Activated naive CD4-positive, alpha-beta T cell treated with anti-CD3 and anti-CD28 coated beads for 36 hours (primary cell): Measurements from ENCODE around the gene PLD1. TPM values are rescaled to one million over a fixed set of nuclear protein-coding genes. Genes with fewer than 3 reads are reported as not detected.
A peak's percentile ranks its signal among the peaks of the same experiment; 100 is the strongest.

Source experiments
- CTCF ChIA-PET: fragments of 350-600 bp; sonication (Branson Sonifier 250); formaldehyde crosslinking; loops from one replicate; lab custom pipeline; 2021; ENCODE audit warnings: antibody characterized with exemption; lab: Charles Lee
- DNase-seq: peaks from one replicate; pipeline ENCODE4 v3.0.0-alpha.2; 2020
- H3K27ac Mint-ChIP-seq: one replicate; pipeline ENCODE4 v1.8.0; 2021; ENCODE audit warnings: mild to moderate bottlenecking, mixed read lengths
- H3K27me3 Mint-ChIP-seq: one replicate; pipeline ENCODE4 v1.8.0; 2021; ENCODE audit warnings: low read depth, mixed read lengths
- H3K36me3 Mint-ChIP-seq: one replicate; pipeline ENCODE4 v1.8.0; 2021; ENCODE audit warnings: low read depth, mixed read lengths
- H3K4me1 Mint-ChIP-seq: one replicate; pipeline ENCODE4 v1.8.0; 2021; ENCODE audit warnings: low read depth, mixed read lengths
- H3K4me3 Mint-ChIP-seq: one replicate; pipeline ENCODE4 v1.8.0; 2021; ENCODE audit warnings: mild to moderate bottlenecking, moderate library complexity, mixed read lengths
- H3K9me3 Mint-ChIP-seq: one replicate; pipeline ENCODE4 v1.8.0; 2021; ENCODE audit warnings: mixed read lengths
- intact Hi-C: fragments of 100-400 bp; cut with micrococcal nuclease; formaldehyde crosslinking; loops from one replicate; pipeline ENCODE4 v1.15.1; 2023
- total RNA-seq, 2 experiments: library from RNA; stranded (reverse); gene quantifications; one replicate each; pipeline ENCODE4 v1.2.3, GENCODE V29; 2021

The PLD1 gene
- total RNA-seq, 2 experiments from 2014 or later, result 0.25 TPM; not detected in 1

DNA sequence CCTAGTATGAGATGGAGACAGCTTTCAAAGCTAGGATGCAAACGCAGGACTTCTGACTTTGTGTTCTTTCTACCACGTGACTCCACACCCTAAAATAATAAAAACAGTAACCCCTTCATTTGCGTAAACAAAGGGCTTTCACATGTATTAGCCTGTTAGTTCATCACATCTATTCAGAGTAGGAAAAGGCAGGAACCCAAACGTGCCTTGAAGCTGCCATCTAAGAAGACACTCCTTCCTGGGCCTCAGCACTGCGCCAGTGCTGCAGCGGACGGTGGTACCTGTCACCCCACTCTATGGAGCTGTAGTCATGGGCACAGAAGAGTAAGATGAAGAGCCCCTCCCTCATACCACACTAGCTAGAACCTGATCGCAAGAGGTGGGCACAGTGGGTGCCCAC lies 34.3 kb downstream of the PLD1 start:
- no peak overlapping the region for H3K4me3 Mint-ChIP-seq
- H3K27me3 Mint-ChIP-seq, result peaks cover 10% of the 10 kb centered on the region
- no peak overlapping the region for H3K27ac Mint-ChIP-seq
- DNase-seq, result no peak
- CTCF ChIA-PET, result interaction anchor here (0.5 to 1.1 kb wide), 3 partner anchors 58 to 495 kb away, joined by 3 to 5 read pairs (median 4); no protein-coding TSS in a partner anchor
- no peaks in the 10 kb centered on the region for H3K36me3 Mint-ChIP-seq
- H3K4me1 Mint-ChIP-seq, result no peaks in the 10 kb centered on the region
- intact Hi-C loops, result no loop called here
- no peaks in the 10 kb centered on the region for H3K9me3 Mint-ChIP-seq

DNA sequence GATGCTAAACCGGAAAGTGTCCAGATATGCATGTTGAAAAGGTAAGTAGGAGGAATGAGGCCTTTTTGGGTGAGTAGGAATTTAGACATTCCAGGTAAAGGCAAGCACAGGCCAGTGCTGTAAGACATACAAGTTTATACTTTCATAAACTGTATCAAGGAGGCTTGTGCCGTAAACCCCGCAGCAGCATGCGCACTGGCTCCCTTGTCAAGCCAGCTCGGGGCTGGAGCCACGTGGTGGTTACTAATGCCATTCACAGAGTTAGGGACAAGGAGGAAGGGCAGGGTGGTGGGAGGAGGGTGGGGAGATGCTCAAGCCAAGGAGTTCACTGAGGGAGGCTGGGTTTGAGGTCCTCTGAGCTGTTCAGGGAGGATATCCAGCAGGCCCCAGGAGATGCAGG lies 35.8 kb downstream of the PLD1 start:
- Mint-ChIP-seq H3K4me3 (no peak overlapping the region), H3K27ac (no peak overlapping the region), H3K9me3 (no peaks in the 10 kb centered on the region), H3K36me3 (no peaks in the 10 kb centered on the region), H3K4me1 (no peaks in the 10 kb centered on the region), H3K27me3 (peaks cover 4% of the 10 kb centered on the region)
- intact Hi-C loops, result loop anchor here (5.0 kb wide), 3 partner anchors 58 to 1362 kb away; no protein-coding TSS in a partner anchor
- CTCF ChIA-PET, result interaction anchor here (0.7 to 1.5 kb wide), 4 partner anchors 10 to 609 kb away, joined by 3 to 4 read pairs (median 3); no protein-coding TSS in a partner anchor
- no peak for DNase-seq

DNA sequence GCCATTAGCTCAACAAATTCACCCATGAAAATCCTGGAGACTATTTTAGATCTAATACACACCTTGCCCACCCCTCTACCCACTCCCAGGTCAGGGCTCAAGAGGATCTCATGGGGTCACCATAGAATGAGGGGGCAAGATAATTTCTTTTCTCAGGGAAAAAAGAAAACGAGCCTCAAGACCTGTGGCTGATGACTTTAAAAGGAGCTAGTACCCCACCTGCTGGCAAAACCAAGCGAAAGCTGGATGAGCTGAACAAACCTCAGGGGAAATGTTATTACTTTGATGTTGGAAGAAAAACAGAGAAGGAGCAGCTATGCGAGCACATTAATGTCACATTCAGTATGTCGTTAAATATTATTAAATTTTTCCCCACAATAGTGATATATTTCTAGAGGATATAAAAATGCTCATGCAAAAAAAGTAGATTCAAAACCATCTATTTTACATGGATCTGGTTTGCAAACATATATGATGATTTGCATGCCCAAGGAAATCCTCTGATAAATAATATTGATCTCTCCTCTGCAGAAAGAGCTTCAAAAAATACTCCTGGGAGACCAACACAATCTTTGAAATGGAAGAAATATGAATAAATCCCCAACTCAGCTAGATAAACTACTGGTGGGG lies 37.7 kb downstream of the PLD1 start:
- H3K27me3 Mint-ChIP-seq, result peaks cover 4% of the 10 kb centered on the region
- no peaks in the 10 kb centered on the region for H3K36me3 Mint-ChIP-seq
- H3K27ac Mint-ChIP-seq, result no peak overlapping the region
- H3K9me3 Mint-ChIP-seq, result no peaks in the 10 kb centered on the region
- DNase-seq, result peak; percentile 76
- no peaks in the 10 kb centered on the region for H3K4me1 Mint-ChIP-seq
- no peak overlapping the region for H3K4me3 Mint-ChIP-seq
- CTCF ChIA-PET, result interaction anchor here (0.5 to 3.2 kb wide), 40 partner anchors 8 to 1128 kb away, joined by 3 to 28 read pairs (median 4); no protein-coding TSS in a partner anchor
- intact Hi-C loops, result loop anchor here (1.0 to 5.0 kb wide), 10 partner anchors 60 to 1360 kb away; no protein-coding TSS in a partner anchor

DNA sequence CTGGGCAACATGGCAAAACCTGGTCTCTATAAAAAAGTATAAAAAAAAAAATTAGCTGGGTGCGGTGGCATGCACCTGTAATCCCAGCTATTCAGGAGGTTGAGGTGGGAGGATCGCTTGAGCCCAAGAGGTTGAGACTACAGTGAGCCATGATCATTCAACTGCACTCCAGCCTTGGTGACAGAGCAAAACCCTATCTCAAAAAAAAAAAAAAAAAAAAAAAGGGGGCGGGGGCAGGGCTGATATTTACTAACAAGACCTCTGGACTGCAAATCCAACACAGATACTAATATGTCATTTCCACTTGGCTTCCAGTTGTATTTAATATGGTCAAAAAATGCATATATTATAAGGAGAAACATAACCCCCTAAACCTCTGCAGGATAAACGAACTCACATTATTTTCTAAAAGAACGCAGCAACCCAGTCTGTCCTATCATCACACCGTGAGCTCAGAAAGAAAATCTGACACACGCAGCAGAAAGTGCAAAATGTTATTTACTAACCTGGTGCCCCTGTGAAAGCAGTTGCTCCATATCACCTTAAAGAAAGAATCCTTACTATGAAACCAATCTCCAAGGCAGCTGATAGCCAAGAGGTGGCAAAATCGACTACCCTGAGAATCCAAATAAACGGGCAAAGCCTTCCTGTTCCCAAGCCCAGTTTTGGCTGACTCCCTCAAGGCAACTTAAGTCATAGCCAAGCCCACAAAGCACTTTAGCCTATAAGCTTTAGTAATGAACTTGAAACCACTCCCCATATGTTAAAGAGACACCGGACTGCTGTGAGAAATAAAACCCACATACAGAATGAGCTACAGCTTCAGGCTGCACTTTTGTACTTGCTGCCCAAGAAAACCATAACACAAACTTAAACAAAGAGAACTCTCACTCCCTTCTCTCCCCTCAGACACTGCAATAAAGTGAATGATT lies 39.3 kb downstream of the PLD1 start:
- Mint-ChIP-seq H3K27me3 (peaks cover 4% of the 10 kb centered on the region), H3K4me3 (no peak overlapping the region), H3K36me3 (no peaks in the 10 kb centered on the region), H3K9me3 (no peaks in the 10 kb centered on the region), H3K27ac (no peak overlapping the region), H3K4me1 (no peaks in the 10 kb centered on the region)
- CTCF ChIA-PET, result interaction anchor here (0.5 to 3.2 kb wide), 18 partner anchors 8 to 810 kb away, joined by 3 to 28 read pairs (median 10); no protein-coding TSS in a partner anchor
- intact Hi-C loops, result loop anchor here (5.0 kb wide), 3 partner anchors 61 to 1359 kb away; no protein-coding TSS in a partner anchor
- DNase-seq, result no peak

DNA sequence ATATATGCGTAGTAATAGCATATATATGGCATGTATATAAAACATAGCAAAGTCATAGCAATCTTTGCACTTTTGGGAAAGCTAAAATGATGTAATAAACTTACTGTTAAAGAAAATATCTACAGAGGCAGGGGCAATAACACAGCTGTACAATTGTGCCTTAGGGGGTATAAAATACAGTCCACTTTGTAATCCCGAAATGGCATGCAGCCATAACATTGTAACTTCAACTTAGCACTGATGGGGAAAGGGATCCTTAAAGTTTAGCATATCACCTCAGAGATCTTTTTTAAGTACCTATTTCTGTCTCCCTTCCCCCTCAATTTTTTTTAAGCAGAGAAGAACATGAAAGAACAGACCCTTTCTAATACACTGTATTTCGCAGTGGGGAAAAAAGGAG lies 40.8 kb downstream of the PLD1 start:
- no peaks in the 10 kb centered on the region for H3K36me3 Mint-ChIP-seq
- H3K27me3 Mint-ChIP-seq, result peaks cover 4% of the 10 kb centered on the region
- no peaks in the 10 kb centered on the region for H3K4me1 Mint-ChIP-seq
- H3K27ac Mint-ChIP-seq, result no peak overlapping the region
- CTCF ChIA-PET, result interaction anchor here (0.6 to 1.2 kb wide), 3 partner anchors 21 to 728 kb away, joined by 3 to 4 read pairs (median 3); no protein-coding TSS in a partner anchor
- H3K4me3 Mint-ChIP-seq, result no peak overlapping the region
- intact Hi-C loops, result no loop called here
- no peaks in the 10 kb centered on the region for H3K9me3 Mint-ChIP-seq
- no peak for DNase-seq

GRCh38 chr3:171768986-171769385 lies 41.3 kb downstream of the PLD1 start:
- no peak for DNase-seq
- CTCF ChIA-PET, result interaction anchor here (0.6 to 1.2 kb wide), 3 partner anchors 20 to 728 kb away, joined by 3 to 4 read pairs (median 3); no protein-coding TSS in a partner anchor
- H3K4me3 Mint-ChIP-seq, result no peak overlapping the region
- H3K27me3 Mint-ChIP-seq, result peaks cover 4% of the 10 kb centered on the region
- H3K4me1 Mint-ChIP-seq, result no peaks in the 10 kb centered on the region
- H3K27ac Mint-ChIP-seq, result no peak overlapping the region
- H3K36me3 Mint-ChIP-seq, result no peaks in the 10 kb centered on the region
- intact Hi-C loops, result no loop called here
- H3K9me3 Mint-ChIP-seq, result no peaks in the 10 kb centered on the region

DNA sequence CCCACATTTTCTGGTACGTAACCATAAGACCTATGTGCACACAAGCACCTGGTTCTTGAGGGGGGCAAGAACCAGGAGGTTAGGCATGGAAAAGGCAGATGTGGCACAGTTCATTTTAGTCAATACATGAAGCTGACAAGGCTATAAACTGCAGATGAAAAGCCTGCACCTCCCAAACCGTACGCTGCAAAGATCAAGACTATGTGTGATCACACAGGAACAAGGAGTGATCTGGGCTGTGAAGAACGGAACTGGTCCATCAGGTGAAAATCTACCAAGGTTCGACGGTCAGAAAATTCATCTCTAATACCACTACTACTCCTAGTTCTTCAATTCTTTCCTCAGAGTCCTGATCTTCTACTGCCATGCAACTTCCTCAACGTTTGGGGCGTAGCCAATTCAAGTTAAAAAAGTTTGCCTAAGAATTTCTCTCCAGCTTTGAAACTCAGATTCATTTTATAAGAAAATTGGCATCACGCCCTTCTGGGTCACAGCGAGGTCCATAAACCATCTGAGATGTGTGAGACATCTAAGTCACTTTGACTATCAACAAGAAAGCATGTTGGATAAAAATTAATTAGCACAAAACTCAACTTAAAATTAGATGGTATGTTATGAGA lies 41.9 kb downstream of the PLD1 start:
- CTCF ChIA-PET, result no interaction called here
- no peaks in the 10 kb centered on the region for H3K4me1 Mint-ChIP-seq

DNA sequence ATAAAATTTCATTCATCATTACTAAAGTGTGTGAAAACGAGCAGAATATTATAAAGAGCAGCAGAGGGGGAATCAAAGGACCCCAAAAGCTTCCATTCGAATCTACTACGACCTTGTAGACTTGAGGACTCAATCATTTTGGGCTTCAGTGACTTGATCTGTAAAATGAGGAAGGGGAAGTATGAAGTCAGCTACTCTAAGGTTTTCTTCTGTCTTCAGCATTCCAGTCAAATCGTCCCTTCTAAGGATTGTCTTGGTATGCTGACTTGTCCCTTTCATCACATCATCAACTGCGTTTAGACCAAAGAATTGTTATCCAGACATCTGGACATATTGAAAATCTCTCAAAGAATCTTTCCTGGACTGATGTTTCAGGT lies 44.8 kb downstream of the PLD1 start:
- CTCF ChIA-PET, result interaction anchor here (0.7 to 1.2 kb wide), 2 partner anchors 56 to 804 kb away, joined by 3 read pairs; no protein-coding TSS in a partner anchor
- Mint-ChIP-seq H3K9me3 (no peaks in the 10 kb centered on the region), H3K4me3 (no peak overlapping the region), H3K27me3 (peaks cover 4% of the 10 kb centered on the region), H3K36me3 (no peaks in the 10 kb centered on the region), H3K4me1 (no peaks in the 10 kb centered on the region), H3K27ac (no peak overlapping the region)
- intact Hi-C loops, result no loop called here
- no peak for DNase-seq

More for the DNA sequence above, 41.9 kb downstream of the PLD1 start:
- Mint-ChIP-seq H3K4me3 (no peak overlapping the region), H3K9me3 (no peaks in the 10 kb centered on the region), H3K36me3 (no peaks in the 10 kb centered on the region), H3K27ac (no peak overlapping the region), H3K27me3 (peaks cover 6% of the 10 kb centered on the region)
- DNase-seq, result no peak
- intact Hi-C loops, result no loop called here

- Mint-ChIP-seq H3K4me1 (no peaks in the 10 kb centered on the region), H3K4me3 (no peak overlapping the region)
These were observed 46.9 kb downstream of the PLD1 start for GRCh38 chr3:171763392-171763791.

DNA sequence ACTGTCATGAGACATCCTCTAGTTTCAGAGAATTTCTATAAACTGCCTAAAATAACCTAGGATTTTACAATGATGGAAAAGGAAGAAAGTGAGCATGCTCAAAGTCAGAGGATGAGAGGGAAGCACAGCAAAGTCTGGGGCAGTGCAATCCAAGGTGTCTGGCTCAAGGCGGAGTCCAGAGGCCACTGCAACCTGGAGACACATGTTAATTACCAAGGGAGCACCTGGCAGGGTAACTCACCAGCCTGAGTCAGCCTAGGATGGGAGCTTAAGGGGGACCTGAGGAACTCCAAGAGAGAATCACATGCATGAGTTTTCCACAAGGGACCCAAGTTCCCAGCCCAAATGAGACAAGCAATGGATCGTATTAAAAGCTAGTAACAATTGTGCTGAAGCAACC lies 49.8 kb downstream of the PLD1 start:
- no peak for DNase-seq
- intact Hi-C loops, result no loop called here
- CTCF ChIA-PET, result no interaction called here
- Mint-ChIP-seq H3K36me3 (no peaks in the 10 kb centered on the region), H3K9me3 (no peaks in the 10 kb centered on the region), H3K27ac (no peak overlapping the region), H3K4me1 (no peaks in the 10 kb centered on the region), H3K27me3 (peaks cover 8% of the 10 kb centered on the region), H3K4me3 (no peak overlapping the region)

More at GRCh38 chr3:171763392-171763791, 46.9 kb downstream of the PLD1 start:
- intact Hi-C loops, result no loop called here
- no peak for DNase-seq
- H3K36me3 Mint-ChIP-seq, result no peaks in the 10 kb centered on the region
- CTCF ChIA-PET, result interaction anchor here (0.7 to 1.9 kb wide), 3 partner anchors 8 to 640 kb away, joined by 3 to 10 read pairs (median 3); no protein-coding TSS in a partner anchor
- no peaks in the 10 kb centered on the region for H3K9me3 Mint-ChIP-seq
- H3K27me3 Mint-ChIP-seq, result peaks cover 5% of the 10 kb centered on the region
- H3K27ac Mint-ChIP-seq, result no peak overlapping the region

DNA sequence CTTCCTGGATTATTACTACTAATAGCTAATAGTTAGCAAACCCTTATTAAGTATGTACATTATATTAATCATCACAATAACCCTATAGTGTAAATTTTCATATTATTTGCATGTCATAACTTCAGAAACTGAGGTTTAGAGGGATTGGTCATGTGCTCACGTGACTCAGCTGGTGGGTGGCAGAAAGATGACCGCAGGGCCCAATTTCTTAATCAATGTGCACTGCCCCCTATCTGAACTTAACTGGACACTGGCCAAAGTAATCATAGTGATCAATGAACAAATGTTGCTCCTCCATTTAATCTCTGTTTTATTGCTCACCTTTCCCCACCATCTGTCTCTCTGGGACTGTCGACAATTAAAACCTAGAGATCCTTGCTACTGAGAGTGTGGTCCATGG lies 52.2 kb downstream of the PLD1 start:
- no peaks in the 10 kb centered on the region for H3K4me1 Mint-ChIP-seq
- CTCF ChIA-PET, result interaction anchor here (0.5 to 4.4 kb wide), 3 partner anchors 14 to 789 kb away, joined by 3 to 18 read pairs (median 4); no protein-coding TSS in a partner anchor
- H3K27ac Mint-ChIP-seq, result no peak overlapping the region
- no peak overlapping the region for H3K4me3 Mint-ChIP-seq
- intact Hi-C loops, result no loop called here
- no peaks in the 10 kb centered on the region for H3K36me3 Mint-ChIP-seq
- H3K27me3 Mint-ChIP-seq, result peaks cover 6% of the 10 kb centered on the region
- H3K9me3 Mint-ChIP-seq, result no peaks in the 10 kb centered on the region
- DNase-seq, result no peak
